HG02840 (cell line): ENCODE results near the gene KCTD20.
"Not testable (repeated sequence)": the region's sequence is repeated elsewhere in the genome, so short reads cannot be mapped to it uniquely, and the experiment has no call there.

Source experiments
- ATAC-seq: cut with Tn5 transposase; IDR thresholded peaks from one replicate; pipeline ENCODE4 v1.9.1; 2021; ENCODE audit warnings: mild to moderate bottlenecking, moderate library complexity, moderate number of reproducible peaks; ENCODE audit not compliant: unreplicated experiment, low FRiP score

The KCTD20 gene

GRCh38 chr6:36443471-36444428 is 950 bp downstream of the KCTD20 start:
- no peak for ATAC-seq

DNA sequence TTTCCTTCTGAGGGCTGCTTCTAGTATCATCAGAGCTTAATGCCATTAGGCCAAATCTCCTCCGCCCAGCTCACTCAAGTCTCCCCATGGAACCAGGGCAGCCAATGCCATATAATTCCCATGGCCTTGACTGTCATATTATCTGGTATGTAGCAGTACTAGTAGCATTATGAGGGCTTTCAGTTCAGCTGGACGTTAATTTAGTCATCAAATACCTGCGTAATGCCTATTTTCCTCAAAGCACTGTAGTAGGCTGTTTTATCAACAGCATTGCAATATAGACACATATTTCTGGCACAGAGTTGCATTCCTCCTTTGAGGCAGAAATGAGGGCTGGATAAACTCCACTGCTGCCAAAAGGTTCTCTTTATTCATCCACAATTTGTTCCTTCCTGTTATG is 1.7 kb downstream of the KCTD20 start:
- ATAC-seq = no peak

GRCh38 chr6:36445621-36446020 is 2.8 kb downstream of the KCTD20 start:
- ATAC-seq = no peak

DNA sequence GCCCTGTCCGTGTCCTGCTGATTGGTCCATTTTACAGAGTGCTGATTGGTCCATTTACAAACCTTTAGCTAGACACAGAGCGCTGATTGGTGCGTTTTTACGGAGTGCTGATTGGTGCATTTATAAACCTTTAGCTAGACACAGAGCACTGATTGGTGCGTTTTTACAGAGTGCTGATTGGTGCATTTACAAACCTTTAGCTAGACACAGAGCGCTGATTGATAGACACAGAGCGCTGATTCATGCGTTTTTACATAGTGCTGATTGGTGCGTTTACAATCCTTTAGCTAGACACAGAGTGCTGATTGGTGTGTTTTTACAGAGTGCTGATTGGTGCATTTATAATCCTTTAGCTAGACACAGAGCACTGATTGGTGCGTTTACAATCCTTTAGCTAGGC is 6.4 kb downstream of the KCTD20 start:
- ATAC-seq = not testable (repeated sequence)

- ATAC-seq = not testable (repeated sequence)
Measured at GRCh38 chr6:36452897-36453296, 10.1 kb downstream of the KCTD20 start.

DNA sequence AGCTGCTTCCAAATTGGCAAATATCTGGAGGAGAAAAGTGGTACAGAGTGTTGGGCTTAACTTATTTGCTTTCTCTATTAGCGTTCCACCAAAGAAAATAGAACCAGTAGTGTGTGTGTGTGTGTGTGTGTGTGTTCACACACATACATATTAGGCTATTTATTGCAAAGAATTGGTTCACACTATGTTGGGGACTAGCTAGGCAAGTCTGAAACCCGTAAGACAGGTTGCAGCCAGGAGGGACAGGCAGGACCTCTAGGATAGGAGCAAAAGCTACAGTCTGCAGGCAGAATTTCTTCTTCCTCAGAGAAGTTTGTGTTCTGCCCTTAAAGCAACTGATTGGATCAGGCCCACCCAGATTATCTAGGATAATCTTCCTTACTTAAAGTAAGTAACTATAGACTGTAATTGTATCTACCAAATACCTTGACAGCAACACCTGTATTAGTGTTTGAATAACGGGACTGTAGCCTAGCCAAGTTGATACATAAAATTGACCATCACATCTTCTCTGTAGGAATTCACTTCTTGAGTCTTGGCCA is 12.8 kb downstream of the KCTD20 start:
- ATAC-seq = no peak

DNA sequence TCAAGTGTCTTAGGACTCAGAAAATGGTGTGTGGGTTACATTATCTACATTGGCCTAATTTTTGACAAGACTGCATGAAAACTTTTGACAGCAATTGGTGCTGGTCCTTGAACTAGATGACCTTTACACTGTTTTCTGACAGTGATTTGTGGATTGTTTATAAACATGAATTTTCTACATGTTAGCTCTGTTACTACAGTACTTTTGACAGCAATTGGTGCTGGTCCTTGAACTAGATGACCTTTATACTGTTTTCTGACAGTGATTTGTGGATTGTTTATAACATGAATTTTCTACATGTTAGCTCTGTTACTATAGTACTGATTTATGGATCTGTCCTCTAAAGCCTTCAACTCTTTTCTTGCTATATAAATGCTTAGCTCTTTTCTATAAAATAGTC is 16.7 kb downstream of the KCTD20 start:
- no peak for ATAC-seq

GRCh38 chr6:36460916-36461315 is 18.1 kb downstream of the KCTD20 start:
- no peak for ATAC-seq

- no peak for ATAC-seq
Measured at GRCh38 chr6:36461646-36462045, 18.8 kb downstream of the KCTD20 start.

GRCh38 chr6:36463676-36464075 is 20.9 kb downstream of the KCTD20 start:
- ATAC-seq = no peak

- no peak for ATAC-seq
Measured at GRCh38 chr6:36464233-36464632, 21.4 kb downstream of the KCTD20 start.

DNA sequence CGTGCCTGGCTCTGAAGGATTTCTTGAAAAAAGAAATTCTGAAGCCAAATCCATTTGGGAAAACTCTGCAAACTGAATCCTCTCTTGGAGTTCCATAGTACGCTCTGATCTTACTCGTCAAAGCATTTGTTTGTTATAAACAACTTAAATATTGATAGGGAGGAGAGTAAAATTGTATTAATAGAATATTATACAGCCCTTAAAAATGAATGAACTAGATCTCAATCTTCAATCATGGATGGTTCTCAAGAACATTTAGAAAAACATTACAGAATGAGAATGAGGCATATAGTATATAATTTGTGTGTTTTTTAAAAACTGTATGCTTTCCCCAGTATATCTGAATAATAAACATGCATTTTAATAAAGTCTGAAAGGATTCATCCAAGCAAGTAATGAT is 24.8 kb downstream of the KCTD20 start:
- ATAC-seq = no peak

DNA sequence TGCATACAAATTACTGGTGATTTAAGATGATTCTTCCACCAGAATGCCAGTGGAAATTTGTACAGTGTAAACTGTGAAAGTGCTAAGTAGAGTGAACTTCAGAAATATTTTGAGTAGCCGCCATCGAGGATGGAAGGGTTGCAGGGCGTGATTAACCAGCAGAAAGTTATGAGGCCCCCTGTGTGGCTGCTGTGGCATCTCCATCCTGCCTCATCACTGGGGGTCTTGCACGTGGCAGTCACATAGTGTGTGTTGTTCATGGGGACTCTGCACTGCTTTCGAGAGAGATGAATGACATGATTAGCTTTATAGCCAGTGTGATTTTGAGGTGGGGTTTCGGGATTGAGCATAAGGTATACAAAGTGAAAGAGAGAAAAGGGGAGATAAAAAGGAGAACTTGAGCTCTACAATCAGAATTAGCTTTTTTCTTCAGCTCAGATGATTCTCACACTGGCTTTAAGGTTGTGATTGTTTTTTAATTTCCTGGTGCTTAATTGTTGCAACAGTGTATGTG is 26.4 kb downstream of the KCTD20 start:
- no peak for ATAC-seq

- ATAC-seq = no peak
Measured at GRCh38 chr6:36469946-36470345, 27.1 kb downstream of the KCTD20 start.

GRCh38 chr6:36478051-36478526 is 35.3 kb downstream of the KCTD20 start:
- no peak for ATAC-seq

- no peak for ATAC-seq
Measured at GRCh38 chr6:36479256-36479655, 36.5 kb downstream of the KCTD20 start.

- not testable (repeated sequence) for ATAC-seq
Measured at GRCh38 chr6:36483326-36483725, 40.5 kb downstream of the KCTD20 start.

- no peak for ATAC-seq
Measured at GRCh38 chr6:36484736-36485135, 41.9 kb downstream of the KCTD20 start.

- no peak for ATAC-seq
Measured at GRCh38 chr6:36487698-36488097, 44.9 kb downstream of the KCTD20 start.

DNA sequence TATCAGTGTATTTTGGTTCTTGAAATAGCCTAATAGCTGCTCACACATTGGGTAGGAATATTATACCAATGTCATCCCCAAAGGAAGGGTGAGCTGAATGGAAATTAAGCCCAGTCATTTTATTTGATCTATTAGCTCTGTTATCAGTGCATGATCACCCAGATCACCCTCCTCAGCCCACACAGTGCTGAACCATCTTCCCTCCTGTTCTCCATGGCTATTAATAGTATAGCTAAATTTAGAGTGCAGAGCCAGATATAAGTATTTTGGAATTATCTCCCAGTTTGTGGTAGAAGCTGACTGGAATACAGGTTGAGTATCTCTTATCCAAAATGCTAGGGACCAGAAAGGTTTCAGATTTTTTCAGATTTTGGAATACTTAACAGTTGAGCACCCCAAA is 45.4 kb downstream of the KCTD20 start:
- no peak for ATAC-seq

DNA sequence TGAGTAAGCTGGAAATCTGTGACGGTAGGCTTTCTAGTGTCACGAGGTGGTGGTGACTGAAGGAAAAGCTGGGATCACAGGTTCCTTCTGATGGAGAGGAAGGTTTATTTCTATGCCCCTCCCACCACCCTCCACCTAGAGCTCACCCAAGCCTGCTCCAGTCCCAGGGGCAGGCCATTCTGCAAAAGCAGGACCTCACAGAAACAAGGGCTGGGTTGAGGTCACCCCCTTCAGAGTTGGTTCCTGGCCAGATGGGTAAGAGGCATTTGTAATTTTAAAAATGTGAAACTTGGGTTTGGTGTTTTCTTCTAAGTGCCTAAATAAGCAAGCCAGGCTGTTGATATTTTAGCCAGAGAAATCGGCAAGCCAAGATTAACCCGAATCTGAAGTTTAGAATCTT is 46.6 kb downstream of the KCTD20 start:
- no peak for ATAC-seq
